GM21786 (cell line): ENCODE results near the gene AAMP.
A peak's percentile ranks its signal among the peaks of the same experiment; 100 is the strongest.

Source experiments
- ATAC-seq: cut with Tn5 transposase; IDR thresholded peaks from one replicate; pipeline ENCODE4 v1.9.1; 2021; ENCODE audit not compliant: unreplicated experiment

The AAMP gene

DNA sequence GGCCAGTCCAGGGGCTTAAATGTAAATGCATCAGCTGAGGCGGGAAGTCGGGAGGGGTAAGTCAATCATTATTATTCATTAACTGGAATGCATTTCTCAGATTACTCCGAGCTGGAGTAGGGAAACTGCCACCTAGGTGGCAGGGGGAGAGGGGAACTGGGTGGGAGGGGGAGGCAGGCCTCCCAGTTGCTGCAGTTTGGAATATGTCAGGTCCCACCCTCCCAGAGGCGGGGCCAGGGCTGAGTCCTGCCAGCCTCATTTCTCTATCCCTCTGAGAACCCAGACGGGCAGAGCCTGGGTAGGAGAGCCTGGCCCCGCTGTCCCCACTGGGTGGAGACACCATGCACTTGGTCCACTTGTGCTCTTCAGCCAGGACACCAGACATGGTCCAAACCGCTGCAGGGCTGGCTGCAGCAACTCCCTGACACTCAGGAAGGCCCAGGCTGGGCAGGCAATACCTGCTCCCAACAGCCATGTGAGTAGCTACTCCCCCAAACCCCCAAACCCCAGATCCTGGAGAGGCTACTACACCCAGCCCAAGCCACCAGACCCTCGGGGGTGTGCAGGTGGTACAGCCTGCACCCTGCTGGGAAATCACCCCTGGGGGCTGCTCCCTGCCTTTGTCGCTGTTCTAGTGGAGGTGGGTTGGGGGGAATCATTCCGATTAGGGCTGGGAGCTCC lies 9.1 kb downstream of the AAMP start, which contains the start of gene GPBAR1:
Gene GPBAR1 (plus strand): TSS at position 274 of the 681 bp plus-strand sequence. CDS start 1,710 bp downstream, outside the sequence.
- ATAC-seq = no peak

GRCh38 chr2:218260166-218260565 lies 9.8 kb downstream of the AAMP start:
- ATAC-seq = no peak

- no peak for ATAC-seq
Observed at GRCh38 chr2:218259099-218259961, 10.6 kb downstream of the AAMP start.

DNA sequence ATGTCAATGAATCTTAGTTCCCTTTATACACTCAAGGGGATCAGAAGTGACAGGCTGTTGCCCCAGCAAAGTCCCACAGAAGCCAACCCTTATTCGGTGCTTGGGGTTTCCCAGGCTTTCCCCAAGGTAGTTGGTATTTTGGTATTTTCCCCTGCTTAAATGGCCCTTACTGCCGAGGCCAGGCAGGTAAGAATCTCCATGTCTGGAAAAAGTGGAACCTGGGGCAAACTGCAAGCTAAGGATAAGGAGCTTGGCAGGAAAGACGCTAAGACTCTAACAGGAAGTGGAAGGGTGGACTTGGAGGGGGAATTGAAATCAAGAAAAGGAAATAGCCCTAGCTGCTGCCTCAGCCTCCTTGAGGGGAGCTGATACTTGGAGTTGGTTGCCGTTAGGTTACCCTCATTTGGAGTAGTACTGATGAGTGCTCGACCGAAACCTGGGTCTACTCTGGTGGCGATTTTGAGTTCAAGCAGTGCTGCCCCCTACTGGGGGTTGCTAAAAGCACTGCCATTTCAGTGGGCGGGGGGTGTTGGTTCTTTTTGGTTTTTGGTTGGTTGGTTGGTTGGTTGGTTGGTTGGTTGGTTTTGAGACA lies 12.5 kb downstream of the AAMP start:
- peak; percentile 85 for ATAC-seq

GRCh38 chr2:218256612-218257350 lies 13.2 kb downstream of the AAMP start:
- ATAC-seq = no peak

- ATAC-seq = no peak
Observed at GRCh38 chr2:218255446-218255845, 14.5 kb downstream of the AAMP start.

- ATAC-seq = no peak
Observed at GRCh38 chr2:218253232-218253625, 16.7 kb downstream of the AAMP start.

GRCh38 chr2:218252509-218253231 lies 17.3 kb downstream of the AAMP start:
- no peak for ATAC-seq

- no peak for ATAC-seq
Observed at GRCh38 chr2:218249691-218250090, 20.2 kb downstream of the AAMP start.

GRCh38 chr2:218245214-218245613 lies 24.7 kb downstream of the AAMP start:
- no peak for ATAC-seq

DNA sequence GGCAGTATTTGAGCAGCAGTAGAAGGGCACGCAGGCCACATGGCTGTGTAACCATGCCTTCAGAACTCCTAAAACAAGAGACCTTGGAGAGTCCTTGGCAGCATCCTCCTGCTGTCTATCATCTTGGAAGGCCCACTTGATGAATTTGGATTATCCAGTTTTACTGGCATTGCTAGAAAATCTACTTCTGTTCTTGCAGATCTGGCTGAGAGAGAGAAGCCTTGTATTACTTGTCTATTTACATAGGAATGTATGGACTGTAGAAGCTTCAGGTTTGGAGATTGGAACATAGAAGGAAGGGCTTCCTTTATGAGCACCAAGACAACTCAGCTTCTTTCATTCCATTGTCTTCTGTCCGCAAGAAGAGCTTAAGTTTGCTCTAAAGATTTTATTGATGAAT lies 25.3 kb downstream of the AAMP start:
- no peak for ATAC-seq

DNA sequence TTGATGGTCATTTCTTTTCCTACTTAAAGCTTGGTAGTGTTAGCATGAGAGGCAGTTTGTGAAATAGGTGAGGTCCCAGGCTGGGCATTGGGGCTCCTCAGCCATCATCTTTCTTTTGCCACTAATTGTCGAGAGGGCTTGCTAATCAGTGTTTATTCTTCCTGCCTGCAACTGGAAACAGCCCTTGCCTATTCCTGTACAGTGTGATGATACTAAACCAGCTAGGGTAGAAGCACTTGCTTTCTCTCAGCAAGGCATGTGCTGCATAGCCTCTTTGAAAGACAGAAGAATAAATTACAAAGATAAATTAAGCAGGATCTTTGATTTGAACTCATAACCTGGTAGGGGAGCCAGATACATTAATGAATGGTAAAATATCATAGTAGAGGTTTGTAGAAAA lies 25.7 kb downstream of the AAMP start:
- ATAC-seq = no peak

DNA sequence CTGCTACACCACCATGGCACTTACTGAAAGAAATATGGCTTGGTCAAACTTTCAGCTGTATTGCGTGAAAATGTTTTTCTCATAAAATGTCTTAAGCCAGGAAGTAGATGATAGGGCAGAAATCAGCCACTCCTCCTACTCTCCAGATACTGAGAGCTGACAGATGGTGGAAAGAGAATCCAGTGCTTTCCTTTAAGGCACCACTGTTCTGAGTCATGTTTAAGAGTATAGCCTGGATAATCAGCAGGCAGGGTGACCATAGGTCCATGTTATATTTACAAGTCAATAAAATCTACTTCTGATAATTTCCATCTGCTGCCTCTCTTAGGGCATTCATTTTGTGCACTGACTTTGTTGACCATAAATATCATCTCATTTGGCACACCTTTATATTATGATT lies 31.1 kb downstream of the AAMP start:
- no peak for ATAC-seq

- no peak for ATAC-seq
Observed at GRCh38 chr2:218236829-218237228, 33.1 kb downstream of the AAMP start.

DNA sequence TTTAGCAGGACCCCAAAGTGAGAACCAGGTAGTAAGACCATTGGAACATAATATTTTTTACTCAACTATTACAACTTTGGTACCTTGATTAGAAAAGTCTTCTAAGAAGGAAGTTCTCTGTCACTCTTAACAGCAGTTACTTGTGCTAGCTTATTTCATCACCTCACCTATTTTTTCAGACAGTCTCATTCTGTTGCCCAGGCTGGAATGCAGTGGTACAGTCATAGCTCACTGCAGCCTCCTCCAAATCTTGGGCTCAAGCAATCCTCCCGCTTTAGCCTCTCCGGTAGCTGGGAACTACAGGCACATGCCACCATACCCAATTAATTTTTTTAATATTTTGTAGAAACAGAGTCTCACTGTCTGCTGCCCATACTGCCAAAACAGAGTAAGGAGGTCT lies 34.9 kb downstream of the AAMP start:
- ATAC-seq = no peak

GRCh38 chr2:218234521-218234920 lies 35.4 kb downstream of the AAMP start:
- ATAC-seq = no peak

DNA sequence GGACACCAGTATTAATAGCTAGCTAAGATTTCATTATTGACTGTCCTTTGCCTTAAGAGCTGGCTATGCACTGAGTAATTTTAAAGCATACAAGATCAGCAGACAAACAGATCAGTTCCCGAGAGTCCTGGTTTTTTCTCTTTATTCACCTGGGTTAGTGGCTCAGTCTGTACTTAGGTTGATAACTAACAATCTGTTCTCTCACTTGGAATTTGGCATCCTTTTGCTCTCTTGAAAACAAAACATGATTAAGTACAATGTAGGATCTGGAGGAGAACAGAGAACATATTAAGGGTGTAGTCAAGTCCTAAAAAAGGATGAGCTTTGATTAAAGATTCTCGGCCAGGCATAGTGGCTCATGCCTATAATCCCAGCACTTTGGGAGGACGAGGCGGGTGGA lies 36.4 kb downstream of the AAMP start:
- no peak for ATAC-seq

DNA sequence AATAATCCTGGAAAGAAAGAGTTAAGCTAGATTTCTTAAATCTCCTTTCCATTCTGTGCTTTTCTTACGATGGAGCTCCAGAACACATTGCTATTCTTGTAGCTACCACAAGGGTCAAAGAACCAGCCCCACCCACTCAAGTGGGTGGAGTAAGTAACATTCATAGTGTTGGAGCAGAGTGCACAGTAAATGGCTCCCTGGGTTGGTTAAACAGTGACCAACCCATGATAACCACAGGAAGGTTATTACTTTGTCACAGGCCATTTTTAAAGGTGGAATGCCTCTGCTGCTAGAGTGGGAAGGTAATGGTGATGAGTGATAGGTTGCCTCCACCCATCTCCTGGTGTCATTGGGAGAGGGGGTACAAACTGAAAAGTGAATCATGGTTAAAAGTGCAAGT lies 39.1 kb downstream of the AAMP start:
- peak; percentile 53 for ATAC-seq

GRCh38 chr2:218229851-218230250 lies 40.1 kb downstream of the AAMP start:
- no peak for ATAC-seq

- peak; percentile 94 for ATAC-seq
Observed at GRCh38 chr2:218229239-218229638, 40.7 kb downstream of the AAMP start.
